HEK293 (cell line): ENCODE results near the gene PER1.

Experiments used
- AEBP2 ChIP-seq: fragments of 450-650 bp; formaldehyde crosslinking; IDR thresholded peaks from 2 replicates; pipeline ENCODE4 v1.5.1; 2016; ENCODE audit warnings: missing biosample characterization, missing genetic modification characterization, borderline replicate concordance
- GLIS1 ChIP-seq: fragments of 450-650 bp; formaldehyde crosslinking; IDR thresholded peaks from 2 replicates; pipeline ENCODE4 v1.5.1; 2016; ENCODE audit warnings: missing biosample characterization, missing genetic modification characterization
- INSM2 ChIP-seq: fragments of 450-650 bp; formaldehyde crosslinking; IDR thresholded peaks from 2 replicates; pipeline ENCODE4 v1.5.1; 2016; ENCODE audit warnings: missing biosample characterization, missing genetic modification characterization
- KLF1 ChIP-seq: fragments of 450-650 bp; formaldehyde crosslinking; IDR thresholded peaks from 2 replicates; pipeline ENCODE4 v1.5.1; 2016; ENCODE audit warnings: missing biosample characterization, missing genetic modification characterization
- KLF7 ChIP-seq: fragments of 450-650 bp; formaldehyde crosslinking; IDR thresholded peaks from 2 replicates; pipeline ENCODE4 v1.5.1; 2016; ENCODE audit warnings: missing biosample characterization, missing genetic modification characterization, borderline replicate concordance
- KLF8 ChIP-seq: fragments of 450-650 bp; formaldehyde crosslinking; IDR thresholded peaks from 2 replicates; pipeline ENCODE4 v1.5.1; 2016; ENCODE audit warnings: missing biosample characterization, missing genetic modification characterization
- KLF9 ChIP-seq: fragments of 450-650 bp; formaldehyde crosslinking; IDR thresholded peaks from 2 replicates; pipeline ENCODE4 v1.5.1; 2016; ENCODE audit warnings: missing biosample characterization, missing genetic modification characterization, low read depth
- MEIS1 ChIP-seq: sonication (generic); formaldehyde crosslinking; IDR thresholded peaks from 2 replicates; pipeline ENCODE4 v1.8.1; 2022; ENCODE audit warnings: missing genetic modification reagents, mild to moderate bottlenecking, borderline replicate concordance
- PATZ1 ChIP-seq: fragments of 450-650 bp; formaldehyde crosslinking; IDR thresholded peaks from 2 replicates; pipeline ENCODE4 v1.5.1; 2016; ENCODE audit warnings: missing biosample characterization, missing genetic modification characterization
- PBX3 ChIP-seq: sonication (generic); formaldehyde crosslinking; IDR thresholded peaks from 2 replicates; pipeline ENCODE4 v1.8.1; 2022; ENCODE audit warnings: mild to moderate bottlenecking, moderate library complexity, missing genetic modification reagents
- TCF7L2 ChIP-seq: IDR thresholded peaks from 2 replicates; pipeline ENCODE4 v1.6.1; 2011; ENCODE audit warnings: low read depth, mild to moderate bottlenecking, inconsistent platforms, low read length, moderate library complexity, borderline replicate concordance
- YY2 ChIP-seq: fragments of 450-650 bp; formaldehyde crosslinking; IDR thresholded peaks from 2 replicates; pipeline ENCODE4 v1.5.1; 2016; ENCODE audit warnings: missing biosample characterization, missing genetic modification characterization
- ZBTB17 ChIP-seq: fragments of 450-650 bp; formaldehyde crosslinking; IDR thresholded peaks from 2 replicates; pipeline ENCODE4 v1.5.1; 2016; ENCODE audit warnings: missing biosample characterization, missing genetic modification characterization
- ZFP3 ChIP-seq: fragments of 450-650 bp; formaldehyde crosslinking; IDR thresholded peaks from 2 replicates; pipeline ENCODE4 v1.5.1; 2016; ENCODE audit warnings: low read depth, missing biosample characterization, missing genetic modification characterization
- ZNF112 ChIP-seq: fragments of 450-650 bp; formaldehyde crosslinking; IDR thresholded peaks from 2 replicates; pipeline ENCODE4 v1.5.0; 2017; ENCODE audit warnings: missing biosample characterization, missing genetic modification characterization
- ZNF133 ChIP-seq: fragments of 450-650 bp; formaldehyde crosslinking; IDR thresholded peaks from 2 replicates; pipeline ENCODE4 v1.5.1; 2016; ENCODE audit warnings: missing biosample characterization, missing genetic modification characterization
- ZNF169 ChIP-seq: fragments of 450-650 bp; formaldehyde crosslinking; IDR thresholded peaks from 2 replicates; pipeline ENCODE4 v1.5.1; 2016; ENCODE audit warnings: missing biosample characterization, missing genetic modification characterization
- ZNF335 ChIP-seq: fragments of 450-650 bp; formaldehyde crosslinking; conservative IDR thresholded peaks from 2 replicates; pipeline ENCODE4 v1.5.1; 2016; ENCODE audit warnings: missing biosample characterization, missing genetic modification characterization
- ZNF549 ChIP-seq: fragments of 450-650 bp; IDR thresholded peaks from 2 replicates; pipeline ENCODE4 v1.5.1; 2018; ENCODE audit warnings: missing biosample characterization, missing genetic modification characterization, mild to moderate bottlenecking, inconsistent platforms, moderate library complexity
- ZNF558 ChIP-seq: fragments of 450-650 bp; formaldehyde crosslinking; IDR thresholded peaks from 2 replicates; pipeline ENCODE4 v1.5.1; 2016; ENCODE audit warnings: missing biosample characterization, missing genetic modification characterization
- ZNF561 ChIP-seq: fragments of 450-650 bp; IDR thresholded peaks from 2 replicates; pipeline ENCODE4 v1.5.1; 2018; ENCODE audit warnings: missing biosample characterization, missing genetic modification characterization, borderline replicate concordance
- ZNF596 ChIP-seq: fragments of 450-650 bp; IDR thresholded peaks from 2 replicates; pipeline ENCODE4 v1.5.0; 2018; ENCODE audit warnings: missing biosample characterization, mild to moderate bottlenecking, missing genetic modification characterization, moderate library complexity
- ZNF658 ChIP-seq: fragments of 450-650 bp; formaldehyde crosslinking; IDR thresholded peaks from 2 replicates; pipeline ENCODE4; 2016; ENCODE audit warnings: missing biosample characterization, missing genetic modification characterization
- ZNF660 ChIP-seq: fragments of 450-650 bp; IDR thresholded peaks from 2 replicates; pipeline ENCODE4 v1.5.1; 2018; ENCODE audit warnings: missing biosample characterization, mild to moderate bottlenecking, missing genetic modification characterization
- ZNF76 ChIP-seq: fragments of 450-650 bp; formaldehyde crosslinking; IDR thresholded peaks from 2 replicates; pipeline ENCODE4; 2016; ENCODE audit warnings: low read depth, missing biosample characterization, missing genetic modification characterization, borderline replicate concordance
- ZNF843 ChIP-seq: fragments of 450-650 bp; formaldehyde crosslinking; IDR thresholded peaks from 2 replicates; pipeline ENCODE4 v1.5.1; 2016; ENCODE audit warnings: missing biosample characterization, missing genetic modification characterization
- ZSCAN30 ChIP-seq: fragments of 450-650 bp; IDR thresholded peaks from 2 replicates; pipeline ENCODE4 v1.5.1; 2018; ENCODE audit warnings: missing biosample characterization, mild to moderate bottlenecking, missing genetic modification characterization, moderate library complexity
- ZSCAN4 ChIP-seq: fragments of 450-650 bp; formaldehyde crosslinking; IDR thresholded peaks from 2 replicates; pipeline ENCODE4 v1.5.1; 2017; ENCODE audit warnings: missing biosample characterization, missing genetic modification characterization
- TF ChIP-seq, protein P1 (sequence below): fragments of 450-650 bp; formaldehyde crosslinking; IDR thresholded peaks from 2 replicates; pipeline ENCODE4 v1.5.1; 2016; ENCODE audit warnings: missing biosample characterization, missing genetic modification characterization
- TF ChIP-seq, protein P2 (sequence below): fragments of 450-650 bp; formaldehyde crosslinking; IDR thresholded peaks from 2 replicates; pipeline ENCODE4 v1.5.1; 2016; ENCODE audit warnings: missing biosample characterization, missing genetic modification characterization

PER1 gene

GRCh38 chr17:8162233-8162996 is 10.2 kb upstream of the PER1 start, which contains the start of gene VAMP2 (continued):
- no peak for TF ChIP-seq ZSCAN4 (tag by site-specific recombination)
- no peak for TF ChIP-seq TCF7L2
- no peak for TF ChIP-seq ZNF558
- TF ChIP-seq ZFP3: no peak
- 0 out of 2 replicates have a peak, but pooled peaks have one; percentile 69 for TF ChIP-seq ZNF561 (tag by site-specific recombination)
- TF ChIP-seq PATZ1: peak; percentile 91
- no peak for TF ChIP-seq ZNF76 (tag by site-specific recombination)
- TF ChIP-seq MEIS1: no peak
- TF ChIP-seq, protein P1, sequence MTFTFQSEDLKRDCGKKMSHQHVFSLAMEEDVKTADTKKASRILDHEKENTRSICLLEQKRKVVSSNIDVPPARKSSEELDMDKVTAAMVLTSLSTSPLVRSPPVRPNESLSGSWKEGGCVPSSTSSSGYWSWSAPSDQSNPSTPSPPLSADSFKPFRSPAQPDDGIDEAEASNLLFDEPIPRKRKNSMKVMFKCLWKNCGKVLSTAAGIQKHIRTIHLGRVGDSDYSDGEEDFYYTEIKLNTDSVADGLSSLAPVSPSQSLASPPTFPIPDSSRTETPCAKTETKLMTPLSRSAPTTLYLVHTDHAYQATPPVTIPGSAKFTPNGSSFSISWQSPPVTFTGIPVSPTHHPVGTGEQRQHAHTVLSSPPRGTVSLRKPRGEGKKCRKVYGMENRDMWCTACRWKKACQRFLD: no peak
- no peak for TF ChIP-seq INSM2 (tag by site-specific recombination)
- TF ChIP-seq AEBP2 (tag by site-specific recombination): no peak
- peak; percentile 63 for TF ChIP-seq ZNF335 (tag by site-specific recombination)
- peak; percentile 40; the same call in 1 of the 2 replicates for TF ChIP-seq PBX3 (CRISPR knock-in tag)
- 0 out of 2 replicates have a peak, but pooled peaks have one; percentile 34 for TF ChIP-seq ZSCAN30 (tag by site-specific recombination)
- peak; percentile 16; the same call in 1 of the 2 replicates for TF ChIP-seq GLIS1 (tag by site-specific recombination)
- TF ChIP-seq, protein P2, sequence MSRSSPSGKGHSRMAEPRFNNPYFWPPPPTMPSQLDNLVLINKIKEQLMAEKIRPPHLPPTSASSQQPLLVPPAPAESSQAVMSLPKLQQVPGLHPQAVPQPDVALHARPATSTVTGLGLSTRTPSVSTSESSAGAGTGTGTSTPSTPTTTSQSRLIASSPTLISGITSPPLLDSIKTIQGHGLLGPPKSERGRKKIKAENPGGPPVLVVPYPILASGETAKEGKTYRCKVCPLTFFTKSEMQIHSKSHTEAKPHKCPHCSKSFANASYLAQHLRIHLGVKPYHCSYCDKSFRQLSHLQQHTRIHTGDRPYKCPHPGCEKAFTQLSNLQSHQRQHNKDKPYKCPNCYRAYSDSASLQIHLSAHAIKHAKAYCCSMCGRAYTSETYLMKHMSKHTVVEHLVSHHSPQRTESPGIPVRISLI (tag by site-specific recombination): no peak
- 0 out of 2 replicates have a peak, but pooled peaks have one; percentile 19 for TF ChIP-seq ZNF843 (tag by site-specific recombination)
- no peak for TF ChIP-seq ZNF169 (tag by site-specific recombination)
- TF ChIP-seq ZNF660 (tag by site-specific recombination): peak; percentile 72; the same call in 1 of the 2 replicates
- peak; percentile 48; the same call in 1 of the 2 replicates for TF ChIP-seq KLF1 (tag by site-specific recombination)
- TF ChIP-seq KLF7 (tag by site-specific recombination): peak; percentile 51
- TF ChIP-seq KLF8 (tag by site-specific recombination): peak; percentile 5; the same call in 1 of the 2 replicates
- TF ChIP-seq YY2: peak; percentile 54; the same call in 1 of the 2 replicates
- no peak for TF ChIP-seq ZNF112 (tag by site-specific recombination)
- peak; percentile 40 for TF ChIP-seq ZNF596
- TF ChIP-seq ZNF133 (tag by site-specific recombination): no peak
- 0 out of 2 replicates have a peak, but pooled peaks have one; percentile 10 for TF ChIP-seq ZBTB17 (tag by site-specific recombination)
- peak; percentile 58 for TF ChIP-seq KLF9 (tag by site-specific recombination)
- no peak for TF ChIP-seq ZNF658 (tag by site-specific recombination)
- TF ChIP-seq ZNF549 (tag by site-specific recombination): no peak
- TF ChIP-seq, all 188 proteins: peak for 28
